GM15510 (cell line): ENCODE results near the gene CEACAM8.

Experiments used
- POLR2A ChIP-seq: IDR thresholded peaks from 3 replicates; pipeline ENCODE4 v1.6.1; 2011; ENCODE audit warnings: borderline replicate concordance; ENCODE audit not compliant: insufficient read length; ENCODE audit errors: extremely low read depth

CEACAM8 gene

DNA sequence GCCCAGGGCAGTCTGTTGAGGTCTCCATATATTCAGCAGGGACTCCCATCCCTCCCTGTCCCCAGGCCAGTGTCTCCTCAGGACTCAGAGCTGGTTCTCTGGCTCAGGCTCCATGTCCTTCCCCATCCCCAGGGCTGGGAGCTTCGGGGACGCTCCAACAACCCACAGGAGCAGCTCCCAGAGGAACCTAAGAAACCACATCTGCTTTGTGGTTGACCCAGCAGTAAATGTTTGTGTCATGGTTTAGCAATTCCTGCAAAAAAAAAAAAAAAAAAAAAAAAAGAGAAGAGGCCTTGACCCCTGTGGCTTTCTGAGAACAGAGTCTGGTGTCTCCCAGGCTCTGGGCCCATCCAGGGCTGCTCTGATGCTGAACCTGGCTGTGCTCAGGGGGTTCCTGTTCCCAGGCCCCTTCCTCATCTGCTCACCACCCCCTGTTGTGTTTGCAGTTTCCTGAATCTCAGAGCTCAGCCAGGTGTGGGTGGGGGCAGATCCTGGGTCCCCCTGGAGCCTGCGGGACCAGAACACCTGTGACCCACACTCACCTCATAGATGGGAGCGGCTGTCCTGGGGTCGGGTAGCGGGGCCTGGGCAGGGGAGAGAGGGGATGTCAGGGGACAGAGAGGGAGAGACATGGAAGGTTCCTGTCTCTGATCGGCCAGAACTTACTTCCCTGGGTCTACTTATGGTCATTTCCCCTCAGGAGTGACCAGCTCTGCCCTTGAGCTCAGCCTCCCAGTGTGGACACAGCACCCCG, 41.3 kb downstream of the CEACAM8 start:
- TF ChIP-seq POLR2A: no peak

DNA sequence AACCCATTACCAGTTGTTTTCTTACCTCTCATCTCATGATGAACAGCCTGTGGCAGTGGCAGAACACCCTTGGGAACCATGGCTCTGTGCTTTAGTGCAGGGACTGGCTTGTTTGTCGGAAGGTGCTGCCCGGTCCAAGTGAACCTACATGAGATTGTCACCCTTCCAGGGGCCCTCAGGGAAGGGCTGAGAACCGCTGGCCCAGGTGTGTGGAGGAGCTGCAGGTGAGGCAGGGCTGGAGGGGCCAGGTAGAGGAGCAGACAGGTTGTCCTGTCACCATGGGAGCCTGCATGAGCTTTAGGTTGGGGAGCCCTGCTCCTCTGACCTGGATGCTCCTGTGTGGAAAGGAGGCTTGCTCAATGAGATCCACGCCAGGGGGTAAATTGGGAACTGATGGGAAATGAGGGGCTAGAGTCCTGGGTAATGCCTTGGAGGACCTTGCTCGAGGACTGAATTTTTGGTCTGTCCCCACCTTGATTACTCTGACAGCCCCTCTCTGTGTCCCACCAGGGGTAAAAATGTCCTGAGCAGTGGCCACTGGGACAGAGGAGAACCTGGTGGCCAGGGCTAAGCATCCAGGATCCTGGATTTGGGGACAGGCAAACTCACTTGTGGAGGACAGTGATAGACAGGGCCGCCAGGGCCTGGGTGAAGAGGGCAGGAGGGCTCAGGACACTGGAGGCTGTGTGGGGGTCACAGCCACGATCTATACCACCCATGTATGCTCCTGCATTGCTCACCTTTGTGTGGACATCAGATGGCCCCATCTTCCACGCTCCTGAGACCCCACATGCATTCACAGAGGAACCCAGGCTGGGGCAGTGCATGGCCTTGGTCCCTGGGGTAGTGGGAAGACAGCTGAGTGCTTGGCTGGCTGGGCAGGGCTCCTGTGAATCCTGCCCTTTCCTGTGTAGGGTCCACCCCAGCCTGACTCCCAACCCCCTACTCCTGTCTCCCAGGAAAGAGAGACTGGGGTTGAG, 42.3 kb downstream of the CEACAM8 start:
- no peak for TF ChIP-seq POLR2A

GRCh38 chr19:42548552-42548951, 46.2 kb downstream of the CEACAM8 start:
- no peak for TF ChIP-seq POLR2A

DNA sequence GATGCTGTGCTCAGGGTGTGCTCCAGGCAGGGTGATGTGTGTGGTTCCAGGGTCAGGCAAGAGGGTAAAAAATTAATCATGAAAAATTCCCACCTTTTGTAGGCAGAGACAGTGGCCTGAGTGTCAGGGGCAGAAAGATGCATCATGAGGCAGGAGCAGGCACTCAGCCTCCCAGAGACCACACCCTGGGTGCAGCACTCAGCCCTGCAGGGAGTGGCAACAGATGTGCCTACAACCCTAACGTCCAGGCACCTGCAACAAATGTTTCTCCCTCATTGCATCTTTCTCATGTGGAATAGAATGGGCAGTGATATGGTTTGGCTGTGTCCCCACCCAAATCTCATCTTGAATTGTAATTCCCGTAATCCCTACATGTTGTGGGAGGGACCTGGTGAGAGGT, 46.8 kb downstream of the CEACAM8 start:
- TF ChIP-seq POLR2A: no peak

GRCh38 chr19:42546831-42547500, 47.8 kb downstream of the CEACAM8 start:
- no peak for TF ChIP-seq POLR2A

DNA sequence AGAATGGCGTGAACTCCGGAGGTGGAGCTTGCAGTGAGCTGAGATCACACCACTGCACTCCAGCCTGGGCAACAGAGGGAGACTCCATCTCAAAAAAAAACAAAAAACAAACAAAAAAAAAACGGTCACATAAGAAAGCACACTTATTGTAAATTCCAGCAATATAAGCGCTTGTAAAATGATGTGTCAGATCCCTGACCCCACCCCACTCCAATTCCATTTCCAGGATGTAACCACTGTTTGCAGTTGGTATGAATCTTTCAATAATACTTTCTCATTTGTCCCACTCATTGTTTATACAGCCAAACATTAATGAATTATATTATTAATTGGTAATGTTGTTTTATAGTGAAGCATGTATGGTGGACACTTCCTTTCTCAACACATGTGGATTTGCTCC, 50.6 kb downstream of the CEACAM8 start:
- TF ChIP-seq POLR2A: no peak

DNA sequence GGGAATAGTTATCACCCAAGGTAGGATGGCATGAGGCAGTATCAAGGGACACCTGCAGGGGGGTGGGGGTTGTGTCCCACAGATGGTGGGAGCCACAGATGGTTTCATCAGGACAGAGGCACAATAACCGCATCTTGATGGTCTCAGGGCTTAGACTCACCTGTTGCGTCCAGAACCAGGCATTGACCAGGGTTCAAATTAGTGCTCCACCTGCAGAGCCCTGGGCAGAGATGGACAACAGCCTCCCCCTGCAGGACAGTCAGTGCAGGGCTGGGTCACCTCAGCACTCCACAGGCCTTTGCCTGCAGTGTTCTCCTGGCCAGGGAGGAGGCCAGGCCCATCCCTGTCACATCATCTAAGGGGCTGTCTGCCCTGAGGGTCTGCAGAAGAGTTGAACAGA, 51.9 kb downstream of the CEACAM8 start:
- TF ChIP-seq POLR2A: no peak

DNA sequence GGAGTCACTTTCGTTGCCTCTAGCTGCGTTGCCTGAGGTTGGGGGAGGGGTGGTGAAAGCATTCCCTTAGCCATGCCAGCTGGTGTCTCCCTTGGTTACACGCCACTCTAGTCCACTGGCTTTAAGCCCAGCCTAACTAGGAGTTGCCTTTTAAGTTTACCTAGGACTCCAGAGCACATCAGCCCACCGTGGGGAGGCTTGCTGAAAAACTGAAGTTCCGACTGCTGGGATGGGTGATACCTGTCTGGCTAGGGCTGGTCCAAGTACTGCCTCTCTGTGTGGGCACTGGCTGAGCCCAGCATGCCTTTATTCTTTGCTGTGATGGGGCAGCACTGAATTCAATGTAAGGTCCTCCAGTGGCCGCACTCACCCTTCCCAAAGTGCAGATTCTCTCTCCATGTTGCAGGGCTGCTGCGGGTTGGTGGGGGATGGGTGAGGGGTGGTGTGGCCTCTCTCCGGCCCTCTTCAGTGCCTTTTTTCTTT, 54.6 kb downstream of the CEACAM8 start:
- TF ChIP-seq POLR2A: no peak

DNA sequence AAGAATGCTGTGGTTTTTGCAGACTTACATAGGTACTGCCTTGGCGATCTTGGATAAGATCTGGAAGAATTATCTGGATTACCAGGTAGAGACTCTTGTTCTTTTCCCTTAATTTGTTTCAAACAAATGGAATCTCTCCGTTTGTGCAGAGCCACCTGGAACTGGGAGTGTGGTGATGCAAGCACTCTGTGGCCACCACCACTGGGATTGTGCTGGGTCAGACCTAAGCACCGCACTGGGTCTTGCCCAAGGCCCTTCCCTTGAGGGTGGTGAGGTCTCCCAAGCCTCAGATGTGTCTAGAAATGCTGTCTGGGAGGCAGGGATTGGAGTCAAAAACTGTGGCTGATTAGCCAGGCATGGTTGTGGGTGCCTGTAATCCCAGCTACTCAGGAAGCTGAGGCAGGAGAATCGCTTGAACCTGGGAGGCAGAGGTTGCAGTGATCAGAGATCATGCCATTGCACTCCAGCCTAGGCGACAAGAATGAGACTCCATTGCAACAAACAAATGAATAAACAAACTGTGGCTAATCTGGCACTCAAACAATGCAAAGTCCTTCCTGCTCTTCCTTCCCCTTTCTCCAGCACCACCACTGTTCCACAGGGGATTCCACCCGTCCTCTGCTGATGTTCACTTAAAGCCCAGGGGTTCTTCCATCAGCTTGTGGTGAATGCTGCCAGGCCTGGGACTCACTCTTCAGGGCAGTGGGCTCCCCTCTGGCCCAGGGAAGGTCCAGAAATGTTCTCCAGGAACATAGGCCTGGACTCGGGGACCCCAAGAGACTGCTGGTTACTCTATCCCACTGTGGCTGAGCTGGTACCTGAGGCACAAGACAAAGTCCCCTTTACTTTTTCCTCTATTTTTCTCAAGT, 55.6 kb downstream of the CEACAM8 start:
- TF ChIP-seq POLR2A: no peak

DNA sequence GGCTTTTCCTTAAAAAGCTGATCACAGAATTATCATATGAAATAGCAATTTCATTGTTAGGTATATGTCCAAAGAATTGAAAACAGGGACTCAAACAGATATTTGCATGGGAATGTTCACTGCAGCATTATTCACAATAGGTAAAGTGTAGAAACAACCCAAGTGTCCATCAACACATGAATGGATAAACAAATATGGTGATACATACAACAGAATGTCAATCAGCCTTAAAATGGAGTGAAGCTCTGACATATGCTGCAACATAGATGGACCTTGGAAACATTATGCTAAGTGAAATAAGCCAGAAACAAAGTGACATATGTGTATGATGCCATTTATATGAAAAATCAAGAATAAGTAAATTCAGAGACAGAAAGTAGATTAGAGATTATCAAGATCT, 60.3 kb downstream of the CEACAM8 start:
- no peak for TF ChIP-seq POLR2A

DNA sequence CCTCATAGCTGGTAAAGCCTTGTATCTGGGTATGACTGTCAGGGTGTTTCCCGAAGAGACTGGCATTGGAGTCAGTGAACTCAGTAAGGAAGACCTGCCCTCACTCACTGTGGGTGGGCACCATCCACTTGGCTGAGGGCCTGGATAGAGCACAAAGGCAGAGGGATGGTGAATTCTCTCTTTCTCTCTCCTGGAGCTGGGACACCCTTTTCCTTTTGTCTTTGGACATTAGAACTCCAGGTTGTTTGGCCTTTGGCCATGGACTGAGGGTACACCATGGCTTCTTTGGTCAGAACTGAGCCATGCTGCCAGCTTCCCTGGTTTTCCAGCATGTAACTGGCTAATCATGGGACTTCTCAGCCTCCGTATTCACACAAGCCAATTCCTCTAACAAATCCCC, 61.8 kb downstream of the CEACAM8 start:
- no peak for TF ChIP-seq POLR2A

- TF ChIP-seq POLR2A: no peak
Measured at GRCh38 chr19:42531313-42531712, 63.4 kb downstream of the CEACAM8 start.
